ENCODE results near the gene CDCP2.

Gene CDCP2

GRCh38 chr1:54137534-54138061 is 15.2 kb downstream of the CDCP2 start:
- H3K4me3 ChIP-seq (ENCODE audit: low read length in 2 of 2) = no peak overlapping the region
- no peak overlapping the region for H3K9ac ChIP-seq (ENCODE audit: low read depth in 1 of 2, low read length in 2 of 2)
- no peaks in the 10 kb centered on the region for H3K9me3 ChIP-seq (ENCODE audit: control insufficient read depth in 2 of 2, low read length in 2 of 2)
- no peaks in the 10 kb centered on the region for H3K27me3 ChIP-seq (ENCODE audit: control insufficient read depth in 2 of 2, insufficient read depth in 2 of 2, low read length in 2 of 2)
- H3K27ac ChIP-seq (ENCODE audit: low read depth in 2 of 2, low read length in 2 of 2) = no peak overlapping the region
- no peaks in the 10 kb centered on the region for H3K4me1 ChIP-seq (ENCODE audit: control insufficient read depth in 2 of 2, insufficient read depth in 2 of 2, low read length in 2 of 2)
- no peaks in the 10 kb centered on the region for H3K36me3 ChIP-seq (ENCODE audit: control insufficient read depth in 2 of 2, insufficient read depth in 2 of 2, low read length in 2 of 2)

DNA sequence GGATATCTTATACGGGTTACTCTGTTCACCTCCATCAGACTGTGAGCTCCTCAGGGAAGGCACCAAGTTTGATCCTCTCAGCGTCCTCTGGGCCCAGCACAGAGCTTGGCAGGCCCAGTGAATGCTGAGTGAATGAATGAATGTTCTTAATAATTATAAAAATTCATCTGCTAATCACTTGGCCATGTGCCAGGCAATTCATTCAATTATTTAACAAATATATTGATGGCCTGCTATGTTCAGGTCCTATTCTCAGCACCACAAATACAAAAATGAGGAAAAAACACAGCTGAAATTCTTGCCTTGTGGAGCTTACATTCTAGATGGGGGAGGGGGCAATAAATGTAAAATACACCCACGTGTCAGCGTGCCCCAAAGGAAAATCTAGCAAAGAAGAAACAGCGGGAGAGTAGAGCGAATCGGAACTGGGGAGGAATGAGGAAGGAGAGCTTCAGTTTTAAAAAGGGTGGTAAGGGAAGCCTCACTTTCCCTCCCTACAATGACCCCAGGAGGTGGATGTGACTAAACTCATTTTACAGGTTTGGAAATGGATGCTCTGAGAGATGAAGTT is 15.8 kb downstream of the CDCP2 start:
- no peaks in the 10 kb centered on the region for H3K4me1 ChIP-seq (ENCODE audit: control insufficient read depth in 2 of 2, insufficient read depth in 2 of 2, low read length in 2 of 2)
- no peaks in the 10 kb centered on the region for H3K36me3 ChIP-seq (ENCODE audit: control insufficient read depth in 2 of 2, insufficient read depth in 2 of 2, low read length in 2 of 2)
- H3K9ac ChIP-seq (ENCODE audit: low read depth in 1 of 2, low read length in 2 of 2) = no peak overlapping the region
- H3K27ac ChIP-seq (ENCODE audit: low read depth in 2 of 2, low read length in 2 of 2) = no peak overlapping the region
- H3K27me3 ChIP-seq (ENCODE audit: control insufficient read depth in 2 of 2, insufficient read depth in 2 of 2, low read length in 2 of 2) = no peaks in the 10 kb centered on the region
- no peak overlapping the region for H3K4me3 ChIP-seq (ENCODE audit: low read length in 2 of 2)
- no peaks in the 10 kb centered on the region for H3K9me3 ChIP-seq (ENCODE audit: control insufficient read depth in 2 of 2, low read length in 2 of 2)

GRCh38 chr1:54136269-54136896 is 16.4 kb downstream of the CDCP2 start:
- Histone ChIP-seq H3K9me3 (ENCODE audit: control insufficient read depth in 2 of 2, low read length in 2 of 2) (no peaks in the 10 kb centered on the region), H3K4me3 (ENCODE audit: low read length in 2 of 2) (no peak overlapping the region), H3K36me3 (ENCODE audit: control insufficient read depth in 2 of 2, insufficient read depth in 2 of 2, low read length in 2 of 2) (no peaks in the 10 kb centered on the region), H3K4me1 (ENCODE audit: control insufficient read depth in 2 of 2, insufficient read depth in 2 of 2, low read length in 2 of 2) (no peaks in the 10 kb centered on the region), H3K9ac (ENCODE audit: low read depth in 1 of 2, low read length in 2 of 2) (no peak overlapping the region), H3K27me3 (ENCODE audit: control insufficient read depth in 2 of 2, insufficient read depth in 2 of 2, low read length in 2 of 2) (no peaks in the 10 kb centered on the region), H3K27ac (ENCODE audit: low read depth in 2 of 2, low read length in 2 of 2) (no peak overlapping the region)

- no peaks in the 10 kb centered on the region for H3K9me3 ChIP-seq (ENCODE audit: control insufficient read depth in 2 of 2, low read length in 2 of 2)
- H3K4me1 ChIP-seq (ENCODE audit: control insufficient read depth in 2 of 2, insufficient read depth in 2 of 2, low read length in 2 of 2) = no peaks in the 10 kb centered on the region
- H3K27ac ChIP-seq (ENCODE audit: low read depth in 2 of 2, low read length in 2 of 2) = no peak overlapping the region
These were observed 17.2 kb downstream of the CDCP2 start for GRCh38 chr1:54135436-54136120.

GRCh38 chr1:54134295-54134694 is 18.5 kb downstream of the CDCP2 start:
- Histone ChIP-seq H3K4me1 (ENCODE audit: control insufficient read depth in 2 of 2, insufficient read depth in 2 of 2, low read length in 2 of 2) (no peaks in the 10 kb centered on the region), H3K27ac (ENCODE audit: low read depth in 2 of 2, low read length in 2 of 2) (no peak overlapping the region), H3K4me3 (ENCODE audit: low read length in 2 of 2) (no peak overlapping the region), H3K36me3 (ENCODE audit: control insufficient read depth in 2 of 2, insufficient read depth in 2 of 2, low read length in 2 of 2) (no peaks in the 10 kb centered on the region), H3K9me3 (ENCODE audit: control insufficient read depth in 2 of 2, low read length in 2 of 2) (no peaks in the 10 kb centered on the region), H3K27me3 (ENCODE audit: control insufficient read depth in 2 of 2, insufficient read depth in 2 of 2, low read length in 2 of 2) (no peaks in the 10 kb centered on the region), H3K9ac (ENCODE audit: low read depth in 1 of 2, low read length in 2 of 2) (no peak overlapping the region)

More at GRCh38 chr1:54135436-54136120, 17.2 kb downstream of the CDCP2 start:
- H3K36me3 ChIP-seq (ENCODE audit: control insufficient read depth in 2 of 2, insufficient read depth in 2 of 2, low read length in 2 of 2) = no peaks in the 10 kb centered on the region
- no peaks in the 10 kb centered on the region for H3K27me3 ChIP-seq (ENCODE audit: control insufficient read depth in 2 of 2, insufficient read depth in 2 of 2, low read length in 2 of 2)
- no peak overlapping the region for H3K9ac ChIP-seq (ENCODE audit: low read depth in 1 of 2, low read length in 2 of 2)
- no peak overlapping the region for H3K4me3 ChIP-seq (ENCODE audit: low read length in 2 of 2)

DNA sequence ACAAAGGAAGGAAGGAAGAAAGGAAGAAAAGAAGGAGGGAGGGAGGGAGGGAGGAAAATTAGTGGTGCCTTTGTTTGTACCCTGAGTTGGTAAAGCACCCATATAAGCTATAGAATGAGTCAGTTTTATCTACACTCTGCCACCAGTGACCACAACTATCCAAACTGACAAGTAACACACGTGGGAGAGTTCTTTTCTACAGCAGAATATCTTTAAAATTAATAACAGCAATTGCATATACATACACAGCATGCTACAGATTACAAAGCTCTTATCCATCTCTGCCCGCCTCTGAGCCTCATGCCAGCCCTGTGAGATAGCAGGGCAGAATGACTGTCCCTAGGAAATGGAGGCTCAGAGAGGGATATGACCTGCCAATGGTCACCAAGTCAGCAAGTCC is 20.3 kb downstream of the CDCP2 start:
- Histone ChIP-seq H3K27ac (ENCODE audit: low read depth in 2 of 2, low read length in 2 of 2) (no peak overlapping the region), H3K9me3 (ENCODE audit: control insufficient read depth in 2 of 2, low read length in 2 of 2) (no peaks in the 10 kb centered on the region), H3K9ac (ENCODE audit: low read depth in 1 of 2, low read length in 2 of 2) (no peak overlapping the region)

DNA sequence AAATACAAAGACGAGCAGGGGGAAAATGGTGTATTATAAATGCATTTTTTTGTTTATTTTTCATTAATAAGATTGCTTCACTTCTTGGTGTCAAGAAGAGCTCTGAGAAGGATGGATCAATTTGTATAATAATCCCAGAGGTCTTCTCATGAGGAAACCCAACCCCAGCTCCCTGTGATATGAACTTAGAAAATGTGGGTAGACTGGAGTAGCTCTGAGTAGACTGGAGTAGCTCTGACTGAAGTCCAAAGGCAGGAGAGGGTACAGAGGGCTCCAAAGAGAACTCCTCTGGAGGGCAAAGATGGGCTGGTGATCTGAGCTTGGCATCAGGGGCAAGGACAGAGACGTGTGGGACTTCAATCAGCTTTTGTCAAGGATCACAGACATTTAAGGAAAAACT is 21.4 kb downstream of the CDCP2 start:
- Histone ChIP-seq H3K36me3 (ENCODE audit: control insufficient read depth in 2 of 2, insufficient read depth in 2 of 2, low read length in 2 of 2) (no peaks in the 10 kb centered on the region), H3K4me1 (ENCODE audit: control insufficient read depth in 2 of 2, insufficient read depth in 2 of 2, low read length in 2 of 2) (no peaks in the 10 kb centered on the region), H3K9me3 (ENCODE audit: control insufficient read depth in 2 of 2, low read length in 2 of 2) (no peaks in the 10 kb centered on the region), H3K4me3 (ENCODE audit: low read length in 2 of 2) (no peak overlapping the region), H3K9ac (ENCODE audit: low read depth in 1 of 2, low read length in 2 of 2) (no peak overlapping the region), H3K27ac (ENCODE audit: low read depth in 2 of 2, low read length in 2 of 2) (no peak overlapping the region), H3K27me3 (ENCODE audit: control insufficient read depth in 2 of 2, insufficient read depth in 2 of 2, low read length in 2 of 2) (no peaks in the 10 kb centered on the region)

More for the DNA sequence above, 20.3 kb downstream of the CDCP2 start:
- Histone ChIP-seq H3K36me3 (ENCODE audit: control insufficient read depth in 2 of 2, insufficient read depth in 2 of 2, low read length in 2 of 2) (no peaks in the 10 kb centered on the region), H3K4me3 (ENCODE audit: low read length in 2 of 2) (no peak overlapping the region), H3K27me3 (ENCODE audit: control insufficient read depth in 2 of 2, insufficient read depth in 2 of 2, low read length in 2 of 2) (no peaks in the 10 kb centered on the region), H3K4me1 (ENCODE audit: control insufficient read depth in 2 of 2, insufficient read depth in 2 of 2, low read length in 2 of 2) (no peaks in the 10 kb centered on the region)

GRCh38 chr1:54129858-54130257 is 22.9 kb downstream of the CDCP2 start:
- Histone ChIP-seq H3K27ac (ENCODE audit: low read depth in 2 of 2, low read length in 2 of 2) (no peak overlapping the region), H3K4me3 (ENCODE audit: low read length in 2 of 2) (no peak overlapping the region), H3K36me3 (ENCODE audit: control insufficient read depth in 2 of 2, insufficient read depth in 2 of 2, low read length in 2 of 2) (no peaks in the 10 kb centered on the region), H3K4me1 (ENCODE audit: control insufficient read depth in 2 of 2, insufficient read depth in 2 of 2, low read length in 2 of 2) (peaks cover 0 to 3% of the 10 kb centered on the region in 2 donors), H3K27me3 (ENCODE audit: control insufficient read depth in 2 of 2, insufficient read depth in 2 of 2, low read length in 2 of 2) (no peaks in the 10 kb centered on the region), H3K9ac (ENCODE audit: low read depth in 1 of 2, low read length in 2 of 2) (no peak overlapping the region), H3K9me3 (ENCODE audit: control insufficient read depth in 2 of 2, low read length in 2 of 2) (no peaks in the 10 kb centered on the region)

- H3K36me3 ChIP-seq (ENCODE audit: control insufficient read depth in 2 of 2, insufficient read depth in 2 of 2, low read length in 2 of 2) = no peaks in the 10 kb centered on the region
- H3K9ac ChIP-seq (ENCODE audit: low read depth in 1 of 2, low read length in 2 of 2) = no peak overlapping the region
- no peak overlapping the region for H3K27ac ChIP-seq (ENCODE audit: low read depth in 2 of 2, low read length in 2 of 2)
- H3K27me3 ChIP-seq (ENCODE audit: control insufficient read depth in 2 of 2, insufficient read depth in 2 of 2, low read length in 2 of 2) = no peaks in the 10 kb centered on the region
- no peak overlapping the region for H3K4me3 ChIP-seq (ENCODE audit: low read length in 2 of 2)
- H3K9me3 ChIP-seq (ENCODE audit: control insufficient read depth in 2 of 2, low read length in 2 of 2) = no peaks in the 10 kb centered on the region
- peaks cover 8 to 21% of the 10 kb centered on the region in 2 donors for H3K4me1 ChIP-seq (ENCODE audit: control insufficient read depth in 2 of 2, insufficient read depth in 2 of 2, low read length in 2 of 2)
These were observed 25.1 kb downstream of the CDCP2 start for GRCh38 chr1:54127594-54128300.
